Neuronal stem cell (in vitro differentiated cells): ENCODE measurements around the gene IGSF1.

Experiments used
- DNase-seq: peaks from one replicate; pipeline ENCODE4 v3.0.0-alpha.2; 2013; ENCODE audit warnings: low spot score
- H2AFZ ChIP-seq: one replicate; pipeline ENCODE4 v1.6.1; 2013; ENCODE audit warnings: mild to moderate bottlenecking, low read length, inconsistent platforms
- H2AK5ac ChIP-seq: 2 replicates; pipeline ENCODE4 v1.6.1; 2013; ENCODE audit warnings: low read depth, mild to moderate bottlenecking, inconsistent platforms, low read length, moderate library complexity, mixed read lengths
- H2BK120ac ChIP-seq: 2 replicates; pipeline ENCODE4 v1.6.1; 2013; ENCODE audit warnings: low read depth, mild to moderate bottlenecking, inconsistent platforms, low read length, moderate library complexity, mixed read lengths
- H2BK12ac ChIP-seq: one replicate; pipeline ENCODE4 v1.6.1; 2013; ENCODE audit warnings: low read length, inconsistent platforms
- H2BK15ac ChIP-seq: 2 replicates; pipeline ENCODE4 v1.6.1; 2013; ENCODE audit warnings: mild to moderate bottlenecking, low read length, inconsistent platforms, mixed read lengths
- H2BK5ac ChIP-seq: one replicate; pipeline ENCODE4 v1.6.1; 2013; ENCODE audit warnings: inconsistent platforms, mild to moderate bottlenecking, low read length, moderate library complexity
- H3K14ac ChIP-seq: one replicate; pipeline ENCODE4 v1.6.1; 2013; ENCODE audit warnings: low read length, inconsistent platforms
- H3K18ac ChIP-seq: 2 replicates; pipeline ENCODE4 v1.6.1; 2013; ENCODE audit warnings: low read length, inconsistent platforms
- H3K23ac ChIP-seq: 2 replicates; pipeline ENCODE4 v1.6.1; 2013; ENCODE audit warnings: low read depth, mild to moderate bottlenecking, mixed read lengths, low read length, inconsistent platforms; ENCODE audit not compliant: poor library complexity
- H3K27ac ChIP-seq: replicated peaks from 3 replicates; pipeline ENCODE4 v1.5.1; 2013; ENCODE audit warnings: low read length, inconsistent platforms
- H3K27me3 ChIP-seq, 3 experiments: 2 replicates each; pipeline ENCODE4 v1.6.1; 2013; ENCODE audit warnings: low read length in 3 of 3, mild to moderate bottlenecking in 2 of 3, inconsistent platforms in 1 of 3, low read depth in 1 of 3, mixed read lengths in 1 of 3, moderate library complexity in 1 of 3; ENCODE audit not compliant: control insufficient read depth in 3 of 3, insufficient read depth in 3 of 3
- H3K36me3 ChIP-seq, 2 donors: replicated peaks in 1 of 2; 2 replicates each; pipeline ENCODE4 v1.6.1; 2013; ENCODE audit warnings: low read length in 2 of 2; ENCODE audit not compliant: control insufficient read depth in 2 of 2, insufficient read depth in 2 of 2
- H3K4ac ChIP-seq: 2 replicates; pipeline ENCODE4 v1.6.1; 2013; ENCODE audit warnings: inconsistent platforms, mild to moderate bottlenecking, low read length, moderate library complexity
- H3K4me1 ChIP-seq, 2 donors: 1 replicate in 1 of 2; 2 replicates in 1 of 2; pipeline ENCODE4 v1.6.1; 2013; ENCODE audit warnings: low read length in 2 of 2, low read depth in 1 of 2; ENCODE audit not compliant: control insufficient read depth in 2 of 2, insufficient read depth in 1 of 2
- H3K4me2 ChIP-seq: one replicate; pipeline ENCODE4 v1.6.1; 2013; ENCODE audit warnings: mild to moderate bottlenecking, low read length, inconsistent platforms; ENCODE audit not compliant: insufficient read depth, poor library complexity, severe bottlenecking
- H3K4me3 ChIP-seq, 2 donors: 2 replicates each; pipeline ENCODE4 v1.5.1; 2013; ENCODE audit warnings: low read length in 2 of 2, mild to moderate bottlenecking in 2 of 2, inconsistent platforms in 1 of 2, moderate library complexity in 1 of 2
- H3K79me1 ChIP-seq: one replicate; pipeline ENCODE4 v1.6.1; 2013; ENCODE audit warnings: low read depth, mild to moderate bottlenecking, inconsistent platforms, low read length, moderate library complexity
- H3K9ac ChIP-seq: one replicate; pipeline ENCODE4 v1.6.1; 2013; ENCODE audit warnings: mild to moderate bottlenecking, low read depth, low read length, inconsistent platforms; ENCODE audit not compliant: poor library complexity
- H3K9me3 ChIP-seq, 2 donors: replicated peaks in 1 of 2; 2 replicates each; pipeline versions ENCODE3 to v1.6.1; 2013; ENCODE audit warnings: low read length in 2 of 2, mild to moderate bottlenecking in 2 of 2, inconsistent platforms in 1 of 2, low read depth in 1 of 2, mixed read lengths in 1 of 2, moderate library complexity in 1 of 2; ENCODE audit not compliant: control insufficient read depth in 2 of 2, insufficient read depth in 1 of 2
- H4K8ac ChIP-seq: one replicate; pipeline ENCODE4 v1.6.1; 2013; ENCODE audit warnings: low read depth, mild to moderate bottlenecking, inconsistent platforms, low read length, moderate library complexity
- H4K91ac ChIP-seq: one replicate; pipeline ENCODE4 v1.6.1; 2013; ENCODE audit warnings: low read length, low read depth, mild to moderate bottlenecking, inconsistent platforms; ENCODE audit not compliant: poor library complexity
- WGBS, 2 donors: extraction: QIAGEN DNeasy Blood & Tissue Kit; methylation state at CpG; one replicate each; pipeline ENCODE4 v1.1.7; 2013; ENCODE audit warnings: missing lambda C conversion rate in 2 of 2, mixed read lengths in 1 of 2; ENCODE audit not compliant: insufficient read length in 2 of 2, insufficient replicate concordance in 1 of 2; ENCODE audit errors: extremely low coverage in 2 of 2; 5-methylcytosine and 5-hydroxymethylcytosine counted together

Gene IGSF1

DNA sequence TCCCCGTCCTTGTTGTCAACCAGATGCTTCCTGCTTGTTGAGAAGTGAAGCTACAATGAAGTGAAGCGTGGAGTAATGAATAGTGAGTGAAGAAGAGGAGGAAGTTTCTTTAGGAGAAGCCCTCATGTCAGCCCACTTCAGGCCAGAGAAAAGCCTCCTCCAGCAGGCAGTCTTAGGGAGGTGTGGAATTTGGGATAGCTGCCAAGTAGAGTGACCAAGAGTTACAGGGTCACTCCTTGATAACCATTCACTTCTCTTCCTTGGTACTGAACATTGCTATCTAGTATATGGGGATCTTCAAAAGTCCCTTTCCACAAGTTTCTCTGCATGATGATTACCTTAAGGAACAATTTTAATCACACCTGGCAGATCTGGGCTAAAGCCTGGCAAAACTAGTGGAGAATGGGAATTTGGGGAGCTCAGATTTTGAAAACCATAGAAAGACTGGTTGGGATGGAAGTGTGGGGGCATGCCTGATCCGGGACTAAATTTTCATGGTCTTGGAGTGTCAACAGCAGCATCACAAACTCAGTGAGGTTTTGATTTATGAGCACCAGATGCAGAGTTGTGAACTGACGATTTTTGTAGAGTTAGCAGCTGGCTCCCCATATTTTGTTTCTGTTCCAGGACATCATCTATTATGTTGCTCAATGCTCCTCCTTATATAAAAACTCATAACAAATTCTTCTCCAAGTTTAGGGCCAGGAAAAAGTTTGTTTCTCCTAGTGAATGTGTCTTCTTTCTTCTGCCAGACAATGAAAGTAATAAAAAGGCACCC lies 53.1 kb downstream of the IGSF1 start:
- Histone ChIP-seq H3K4me2 (no peak overlapping the region), H3K14ac (no peak overlapping the region), H2BK120ac (no peak overlapping the region), H3K9ac (no peak overlapping the region), H3K79me1 (no peaks in the 10 kb centered on the region), H3K27me3 (peaks cover 0 to 5% (median 0%) of the 10 kb centered on the region in 3 experiments), H4K8ac (no peak overlapping the region), H3K18ac (no peak overlapping the region), H4K91ac (no peak overlapping the region), H3K4me3 (no peak overlapping the region), H3K9me3 (no peaks in the 10 kb centered on the region), H2BK5ac (no peak overlapping the region), H3K36me3 (no peaks in the 10 kb centered on the region), H2BK15ac (no peak overlapping the region), H2AK5ac (no peak overlapping the region), H3K23ac (no peak overlapping the region), H2AFZ (no peak overlapping the region), H3K4me1 (no peaks in the 10 kb centered on the region), H3K4ac (no peak overlapping the region), H2BK12ac (no peak overlapping the region), H3K27ac (no peak overlapping the region)
- no CpG with 5 or more reads among the region's 4 CpGs for WGBS, 2 donors
- no peak for DNase-seq

DNA sequence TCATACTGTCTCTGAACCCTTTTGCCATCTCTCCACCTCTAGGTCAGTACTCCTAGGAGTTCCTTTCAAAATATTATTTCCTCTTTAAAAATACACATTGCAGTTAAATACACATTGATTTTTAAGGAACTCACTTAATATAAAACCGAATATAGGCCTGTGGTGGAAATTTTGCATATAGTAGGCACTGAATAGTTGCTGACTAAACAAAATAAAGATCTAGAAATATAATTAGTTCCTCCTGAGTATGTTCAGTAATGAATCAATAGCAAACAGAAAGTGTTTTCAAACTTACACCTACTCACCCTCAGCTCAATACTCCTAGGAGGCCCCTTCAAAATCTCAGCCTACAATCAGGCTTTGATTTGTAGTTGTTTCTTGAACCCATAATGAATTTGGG lies 61.5 kb downstream of the IGSF1 start:
- Histone ChIP-seq H3K79me1 (no peaks in the 10 kb centered on the region), H3K4me3 (no peak overlapping the region), H3K23ac (no peak overlapping the region), H3K27ac (no peak overlapping the region), H3K18ac (no peak overlapping the region), H3K27me3 (peaks cover 0 to 22% (median 0%) of the 10 kb centered on the region in 3 experiments), H2BK12ac (no peak overlapping the region), H2AFZ (no peak overlapping the region), H3K14ac (no peak overlapping the region), H3K4me2 (no peak overlapping the region), H3K9ac (no peak overlapping the region), H3K4ac (no peak overlapping the region), H3K4me1 (no peaks in the 10 kb centered on the region), H3K9me3 (no peaks in the 10 kb centered on the region), H3K36me3 (no peaks in the 10 kb centered on the region), H2BK15ac (no peak overlapping the region), H2BK5ac (no peak overlapping the region), H2AK5ac (no peak overlapping the region), H4K8ac (no peak overlapping the region), H4K91ac (no peak overlapping the region), H2BK120ac (no peak overlapping the region)
- DNase-seq: no peak
- WGBS, 2 donors: no CpG with 5 or more reads among the region's 1 CpG

DNA sequence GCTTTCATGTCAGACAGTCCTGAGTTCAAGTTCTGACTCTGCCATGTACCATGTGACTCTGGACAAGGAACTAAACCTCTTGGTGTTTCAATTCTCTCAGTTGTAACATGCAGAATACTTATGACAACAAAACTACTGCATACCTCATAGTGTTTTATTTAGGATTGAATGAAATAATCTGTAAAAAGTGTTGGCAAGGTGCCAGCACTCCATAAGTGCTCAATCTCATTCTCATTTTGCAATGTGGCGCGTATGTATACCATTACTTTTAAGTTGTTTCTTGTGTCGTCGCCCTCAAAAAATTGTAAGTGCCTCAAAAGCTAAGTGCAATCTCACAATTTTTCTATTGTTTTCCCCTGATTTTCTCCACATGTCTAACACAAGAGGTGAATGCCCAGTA lies 62.5 kb downstream of the IGSF1 start:
- DNase-seq: no peak
- H3K14ac ChIP-seq: no peak overlapping the region
- no peak overlapping the region for H4K8ac ChIP-seq
- H2BK5ac ChIP-seq: no peak overlapping the region
- H4K91ac ChIP-seq: no peak overlapping the region
- H3K4me2 ChIP-seq: no peak overlapping the region
- no peaks in the 10 kb centered on the region for H3K4me1 ChIP-seq
- H3K79me1 ChIP-seq: no peaks in the 10 kb centered on the region
- no peak overlapping the region for H2BK15ac ChIP-seq
- H3K4me3 ChIP-seq: no peak overlapping the region
- no peaks in the 10 kb centered on the region for H3K9me3 ChIP-seq
- WGBS, 2 donors: no CpG with 5 or more reads among the region's 4 CpGs
- H3K9ac ChIP-seq: no peak overlapping the region
- no peak overlapping the region for H3K4ac ChIP-seq
- H3K27me3 ChIP-seq: peaks cover 0 to 19% (median 0%) of the 10 kb centered on the region in 3 experiments
- H3K36me3 ChIP-seq: no peaks in the 10 kb centered on the region
- no peak overlapping the region for H2AK5ac ChIP-seq
- H3K23ac ChIP-seq: no peak overlapping the region
- no peak overlapping the region for H2BK12ac ChIP-seq
- no peak overlapping the region for H3K18ac ChIP-seq
- no peak overlapping the region for H2BK120ac ChIP-seq
- H3K27ac ChIP-seq: no peak overlapping the region
- H2AFZ ChIP-seq: no peak overlapping the region

DNA sequence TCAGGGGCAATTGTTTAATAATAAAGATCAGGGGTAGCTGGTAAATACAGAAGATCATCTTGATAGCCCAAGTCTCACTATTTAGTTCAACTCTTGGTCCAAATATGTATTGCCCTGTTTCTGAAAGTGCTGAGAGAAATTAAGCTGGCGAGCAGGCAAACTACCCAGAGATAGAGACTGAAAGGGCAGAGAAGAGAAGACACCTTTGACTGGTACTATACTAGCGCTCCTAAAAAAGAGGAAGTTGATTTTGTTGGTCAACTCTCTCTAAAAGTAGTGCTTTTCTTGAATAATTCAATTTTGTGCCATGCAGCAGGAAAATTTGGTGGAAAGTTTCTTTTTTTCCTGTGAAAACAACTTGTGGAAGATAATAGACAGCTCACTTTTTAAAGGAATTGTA lies 64.0 kb downstream of the IGSF1 start:
- H2BK12ac ChIP-seq: no peak overlapping the region
- WGBS, 2 donors: no CpG with 5 or more reads among the region's 2 CpGs

More for the DNA sequence above, 64.0 kb downstream of the IGSF1 start:
- Histone ChIP-seq H3K79me1 (no peaks in the 10 kb centered on the region), H3K4me3 (no peak overlapping the region), H3K4me1 (no peaks in the 10 kb centered on the region), H2AK5ac (no peak overlapping the region), H2BK5ac (no peak overlapping the region), H4K8ac (no peak overlapping the region), H3K4ac (no peak overlapping the region), H2AFZ (no peak overlapping the region), H3K23ac (no peak overlapping the region), H4K91ac (no peak overlapping the region), H3K9ac (no peak overlapping the region), H2BK15ac (no peak overlapping the region), H3K4me2 (no peak overlapping the region), H2BK120ac (no peak overlapping the region), H3K27ac (no peak overlapping the region), H3K14ac (no peak overlapping the region), H3K9me3 (no peaks in the 10 kb centered on the region), H3K18ac (no peak overlapping the region), H3K27me3 (peaks cover 0 to 18% (median 0%) of the 10 kb centered on the region in 3 experiments), H3K36me3 (no peaks in the 10 kb centered on the region)
- DNase-seq: no peak
